Esophagus squamous epithelium (tissue), 5 donors: ENCODE measurements around the gene SPNS1. TPM values are rescaled to one million over a fixed set of nuclear protein-coding genes. Genes with fewer than 3 reads are reported as not detected.

Experiments used
- DNase-seq: peaks from one replicate; lab custom pipeline; 2025; lab: John Stamatoyannopoulos, UW
- H3K27ac ChIP-seq, 4 donors: fragments of 200-600 bp; sonication (generic); one replicate each; pipeline ENCODE4 v1.5.1; 2016 to 2019; ENCODE audit warnings: mild to moderate bottlenecking in 1 of 4
- H3K27me3 ChIP-seq, 4 donors: fragments of 200-600 bp; sonication (generic); 1 replicate in 3 of 4; 2 replicates in 1 of 4; pipeline versions ENCODE4 v1.5.1 to v1.6.0; 2017 to 2021; ENCODE audit warnings: antibody characterized with exemption in 1 of 4
- H3K36me3 ChIP-seq, 3 donors: fragments of 200-600 bp; sonication (generic); one replicate each; pipeline ENCODE4 v1.5.1; 2016 to 2019
- H3K4me1 ChIP-seq, 3 donors: fragments of 200-600 bp; sonication (generic); one replicate each; pipeline ENCODE4 v1.5.1; 2017 to 2019
- H3K4me3 ChIP-seq, 4 donors: fragments of 200-600 bp; sonication (generic); 1 replicate in 3 of 4; 2 replicates in 1 of 4; pipeline ENCODE4 v1.5.1; 2016 to 2019; ENCODE audit warnings: mild to moderate bottlenecking in 2 of 4, moderate library complexity in 1 of 4
- H3K9me3 ChIP-seq, 3 donors: fragments of 200-600 bp; sonication (generic); one replicate each; pipeline ENCODE4 v1.5.1; 2016 to 2019
- POLR2A ChIP-seq, 4 donors: fragments of 450-650 bp; IDR thresholded peaks; one replicate each; pipeline ENCODE4 v1.6.1; 2017; ENCODE audit warnings: antibody characterized with exemption in 4 of 4, mild to moderate bottlenecking in 4 of 4, moderate library complexity in 3 of 4
- WGBS, 2 donors: methylation state at CpG; one replicate each; pipeline ENCODE4 v1.1.5; 2018; 5-methylcytosine and 5-hydroxymethylcytosine counted together
- intact Hi-C: fragments of 100-400 bp; cut with DNase I; formaldehyde crosslinking; loops from one replicate; pipeline ENCODE4 v1.15.0; 2022
- total RNA-seq, 4 donors: library from RNA; depleted of rRNA; stranded (reverse); fragments of >200 nt; gene quantifications; one replicate each; pipeline ENCODE4 v1.1.0, GENCODE V29; 2016
- TF ChIP-seq, protein P1 (sequence below), 6 experiments: fragments of 450-650 bp in 4 of 6; fragments of 200-600 bp in 2 of 6; sonication (generic) in 2 of 6; IDR thresholded peaks; one replicate each; pipeline ENCODE4 v1.5.1; 2016 to 2019; ENCODE audit warnings: antibody characterized with exemption in 6 of 6, mild to moderate bottlenecking in 4 of 6, moderate library complexity in 4 of 6
- donor health status: DM: yes; HTN: yes; CAD: no.

The SPNS1 gene
- total RNA-seq, 4 donors from 2014 or later, result 15.3 to 26.3 (median 18.5) TPM

DNA sequence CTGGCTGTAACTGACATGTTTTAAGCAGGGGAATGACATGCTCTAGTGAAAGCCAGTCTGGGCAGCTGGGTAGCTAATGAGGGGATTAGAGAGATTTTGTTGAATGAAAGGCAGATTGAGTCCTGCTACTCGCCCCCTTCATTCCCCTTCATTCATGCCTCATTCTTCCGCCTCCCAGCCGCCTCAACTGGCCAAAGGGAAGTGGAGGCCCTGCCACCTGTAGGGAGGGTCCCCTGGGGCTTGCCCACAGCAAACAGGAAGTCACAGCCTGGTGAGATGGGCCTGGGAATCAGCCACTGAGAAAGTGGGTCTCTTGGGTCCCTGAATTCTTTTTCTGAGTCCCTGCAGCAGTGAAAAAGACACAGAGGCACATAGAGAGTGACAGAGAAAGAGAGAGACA, 43.9 kb upstream of the SPNS1 start:
- H3K4me3 ChIP-seq, result no peak overlapping the region
- intact Hi-C loops, result no loop called here
- no peaks in the 10 kb centered on the region for H3K36me3 ChIP-seq
- peaks cover 0 to 6% (median 4%) of the 10 kb centered on the region in 3 donors for H3K4me1 ChIP-seq
- no peaks in the 10 kb centered on the region for H3K27me3 ChIP-seq
- H3K9me3 ChIP-seq, result no peaks in the 10 kb centered on the region
- 53 to 60% methylated on average over 3 of the region's 3 CpGs for WGBS, 2 donors
- no peak for TF ChIP-seq POLR2A (IDR thresholded peaks at IDR 0.05)
- TF ChIP-seq, protein P1, sequence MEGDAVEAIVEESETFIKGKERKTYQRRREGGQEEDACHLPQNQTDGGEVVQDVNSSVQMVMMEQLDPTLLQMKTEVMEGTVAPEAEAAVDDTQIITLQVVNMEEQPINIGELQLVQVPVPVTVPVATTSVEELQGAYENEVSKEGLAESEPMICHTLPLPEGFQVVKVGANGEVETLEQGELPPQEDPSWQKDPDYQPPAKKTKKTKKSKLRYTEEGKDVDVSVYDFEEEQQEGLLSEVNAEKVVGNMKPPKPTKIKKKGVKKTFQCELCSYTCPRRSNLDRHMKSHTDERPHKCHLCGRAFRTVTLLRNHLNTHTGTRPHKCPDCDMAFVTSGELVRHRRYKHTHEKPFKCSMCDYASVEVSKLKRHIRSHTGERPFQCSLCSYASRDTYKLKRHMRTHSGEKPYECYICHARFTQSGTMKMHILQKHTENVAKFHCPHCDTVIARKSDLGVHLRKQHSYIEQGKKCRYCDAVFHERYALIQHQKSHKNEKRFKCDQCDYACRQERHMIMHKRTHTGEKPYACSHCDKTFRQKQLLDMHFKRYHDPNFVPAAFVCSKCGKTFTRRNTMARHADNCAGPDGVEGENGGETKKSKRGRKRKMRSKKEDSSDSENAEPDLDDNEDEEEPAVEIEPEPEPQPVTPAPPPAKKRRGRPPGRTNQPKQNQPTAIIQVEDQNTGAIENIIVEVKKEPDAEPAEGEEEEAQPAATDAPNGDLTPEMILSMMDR (IDR thresholded peaks at IDR 0.05), result no peak
- H3K27ac ChIP-seq, result no peak overlapping the region
- DNase-seq, result no peak

DNA sequence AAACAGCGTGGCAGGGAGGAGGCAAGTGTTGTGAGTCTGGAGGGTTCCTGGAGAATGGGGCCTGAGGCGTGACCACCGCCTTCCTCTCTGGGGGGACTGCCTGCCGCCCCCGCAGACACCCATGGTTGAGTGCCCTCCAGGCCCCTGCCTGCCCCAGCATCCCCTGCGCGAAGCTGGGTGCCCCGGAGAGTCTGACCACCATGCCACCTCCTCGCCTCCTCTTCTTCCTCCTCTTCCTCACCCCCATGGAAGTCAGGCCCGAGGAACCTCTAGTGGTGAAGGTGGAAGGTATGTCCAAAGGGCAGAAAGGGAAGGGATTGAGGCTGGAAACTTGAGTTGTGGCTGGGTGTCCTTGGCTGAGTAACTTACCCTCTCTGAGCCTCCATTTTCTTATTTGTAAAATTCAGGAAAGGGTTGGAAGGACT, 42.8 kb upstream of the SPNS1 start, which contains the start of gene CD19:
Gene CD19, plus strand, starts transcription at position 171 of the 425 bp plus-strand sequence. Its CDS starts 30 bp downstream, at position 201.
- Histone ChIP-seq H3K4me1 (peaks cover 0 to 11% (median under 1%) of the 10 kb centered on the region in 3 donors), H3K36me3 (no peaks in the 10 kb centered on the region), H3K27me3 (no peaks in the 10 kb centered on the region), H3K27ac (no peak within 1 kb of the TSS), H3K9me3 (no peaks in the 10 kb centered on the region), H3K4me3 (no peak within 1 kb of the TSS)
- TF ChIP-seq, protein P1 (IDR thresholded peaks at IDR 0.05), result no peak
- TF ChIP-seq POLR2A (IDR thresholded peaks at IDR 0.05), result no peak
- intact Hi-C loops, result no loop called here
- DNase-seq, result no peak
- WGBS, 2 donors, result 77 to 90% methylated on average over 8 to 10 of the region's 10 CpGs

DNA sequence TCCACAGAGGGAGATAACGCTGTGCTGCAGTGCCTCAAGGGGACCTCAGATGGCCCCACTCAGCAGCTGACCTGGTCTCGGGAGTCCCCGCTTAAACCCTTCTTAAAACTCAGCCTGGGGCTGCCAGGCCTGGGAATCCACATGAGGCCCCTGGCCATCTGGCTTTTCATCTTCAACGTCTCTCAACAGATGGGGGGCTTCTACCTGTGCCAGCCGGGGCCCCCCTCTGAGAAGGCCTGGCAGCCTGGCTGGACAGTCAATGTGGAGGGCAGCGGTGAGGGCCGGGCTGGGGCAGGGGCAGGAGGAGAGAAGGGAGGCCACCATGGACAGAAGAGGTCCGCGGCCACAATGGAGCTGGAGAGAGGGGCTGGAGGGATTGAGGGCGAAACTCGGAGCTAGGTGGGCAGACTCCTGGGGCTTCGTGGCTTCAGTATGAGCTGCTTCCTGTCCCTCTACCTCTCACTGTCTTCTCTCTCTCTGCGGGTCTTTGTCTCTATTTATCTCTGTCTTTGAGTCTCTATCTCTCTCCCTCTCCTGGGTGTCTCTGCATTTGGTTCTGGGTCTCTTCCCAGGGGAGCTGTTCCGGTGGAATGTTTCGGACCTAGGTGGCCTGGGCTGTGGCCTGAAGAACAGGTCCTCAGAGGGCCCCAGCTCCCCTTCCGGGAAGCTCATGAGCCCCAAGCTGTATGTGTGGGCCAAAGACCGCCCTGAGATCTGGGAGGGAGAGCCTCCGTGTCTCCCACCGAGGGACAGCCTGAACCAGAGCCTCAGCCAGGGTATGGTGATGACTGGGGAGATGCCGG, 42.0 kb upstream of the SPNS1 start:
- intact Hi-C loops, result no loop called here
- Histone ChIP-seq H3K27ac (no peak overlapping the region), H3K36me3 (no peaks in the 10 kb centered on the region), H3K4me1 (peaks cover 0 to 12% (median 3%) of the 10 kb centered on the region in 3 donors), H3K27me3 (no peaks in the 10 kb centered on the region), H3K9me3 (no peaks in the 10 kb centered on the region), H3K4me3 (no peak overlapping the region)
- TF ChIP-seq, protein P1 (IDR thresholded peaks at IDR 0.05), result no peak
- no peak for TF ChIP-seq POLR2A (IDR thresholded peaks at IDR 0.05)
- 80 to 88% methylated on average over 8 to 9 of the region's 20 CpGs for WGBS, 2 donors
- no peak for DNase-seq

DNA sequence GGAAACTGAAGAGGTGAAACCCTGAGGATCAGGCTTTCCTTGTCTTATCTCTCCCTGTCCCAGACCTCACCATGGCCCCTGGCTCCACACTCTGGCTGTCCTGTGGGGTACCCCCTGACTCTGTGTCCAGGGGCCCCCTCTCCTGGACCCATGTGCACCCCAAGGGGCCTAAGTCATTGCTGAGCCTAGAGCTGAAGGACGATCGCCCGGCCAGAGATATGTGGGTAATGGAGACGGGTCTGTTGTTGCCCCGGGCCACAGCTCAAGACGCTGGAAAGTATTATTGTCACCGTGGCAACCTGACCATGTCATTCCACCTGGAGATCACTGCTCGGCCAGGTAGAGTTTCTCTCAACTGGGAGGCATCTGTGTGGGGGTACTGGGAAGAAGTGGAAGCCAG, 41.4 kb upstream of the SPNS1 start:
- no peaks in the 10 kb centered on the region for H3K27me3 ChIP-seq
- H3K4me1 ChIP-seq, result peaks cover 0 to 12% (median 3%) of the 10 kb centered on the region in 3 donors
- H3K36me3 ChIP-seq, result no peaks in the 10 kb centered on the region
- no peak overlapping the region for H3K27ac ChIP-seq
- 30 to 59% methylated on average over 2 to 5 of the region's 8 CpGs for WGBS, 2 donors
- no peak overlapping the region for H3K4me3 ChIP-seq
- TF ChIP-seq, protein P1 (IDR thresholded peaks at IDR 0.05), result no peak
- TF ChIP-seq POLR2A (IDR thresholded peaks at IDR 0.05), result no peak
- H3K9me3 ChIP-seq, result no peaks in the 10 kb centered on the region
- DNase-seq, result no peak
- intact Hi-C loops, result no loop called here

DNA sequence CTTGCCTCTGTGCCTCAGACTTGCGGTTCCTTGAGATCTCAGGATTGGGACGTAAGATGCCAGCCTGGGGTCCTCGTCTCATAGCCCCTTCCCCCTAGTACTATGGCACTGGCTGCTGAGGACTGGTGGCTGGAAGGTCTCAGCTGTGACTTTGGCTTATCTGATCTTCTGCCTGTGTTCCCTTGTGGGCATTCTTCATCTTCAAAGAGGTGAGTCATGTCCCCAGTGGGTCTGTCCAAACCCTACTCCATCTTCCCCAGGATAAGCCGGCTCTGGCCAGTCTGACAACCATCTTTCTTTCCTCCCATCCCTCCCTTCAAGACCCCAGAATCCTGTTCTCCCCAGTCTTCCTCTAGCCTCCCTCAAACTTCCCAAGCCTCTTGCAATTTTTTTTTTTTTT, 39.2 kb upstream of the SPNS1 start:
- Histone ChIP-seq H3K36me3 (no peaks in the 10 kb centered on the region), H3K9me3 (no peaks in the 10 kb centered on the region), H3K27me3 (no peaks in the 10 kb centered on the region), H3K27ac (no peak overlapping the region), H3K4me3 (no peak overlapping the region), H3K4me1 (peaks cover 0 to 12% (median 3%) of the 10 kb centered on the region in 3 donors)
- no peak for TF ChIP-seq POLR2A (IDR thresholded peaks at IDR 0.05)
- TF ChIP-seq, protein P1 (IDR thresholded peaks at IDR 0.05), result no peak
- WGBS, 2 donors, result 92 to 97% methylated on average over 2 to 4 of the region's 4 CpGs
- intact Hi-C loops, result no loop called here
- no peak for DNase-seq
